Activated CD4-positive, alpha-beta T cell treated with anti-CD3 and anti-CD28 coated beads for 24 hours (primary cell): Measurements from ENCODE around the gene DVL1.

Experiments
- DNase-seq, 2 donors: peaks; one replicate each; pipeline ENCODE4 v3.0.0-alpha.2; 2020; ENCODE audit warnings: low read depth in 2 of 2

DVL1 gene

DNA sequence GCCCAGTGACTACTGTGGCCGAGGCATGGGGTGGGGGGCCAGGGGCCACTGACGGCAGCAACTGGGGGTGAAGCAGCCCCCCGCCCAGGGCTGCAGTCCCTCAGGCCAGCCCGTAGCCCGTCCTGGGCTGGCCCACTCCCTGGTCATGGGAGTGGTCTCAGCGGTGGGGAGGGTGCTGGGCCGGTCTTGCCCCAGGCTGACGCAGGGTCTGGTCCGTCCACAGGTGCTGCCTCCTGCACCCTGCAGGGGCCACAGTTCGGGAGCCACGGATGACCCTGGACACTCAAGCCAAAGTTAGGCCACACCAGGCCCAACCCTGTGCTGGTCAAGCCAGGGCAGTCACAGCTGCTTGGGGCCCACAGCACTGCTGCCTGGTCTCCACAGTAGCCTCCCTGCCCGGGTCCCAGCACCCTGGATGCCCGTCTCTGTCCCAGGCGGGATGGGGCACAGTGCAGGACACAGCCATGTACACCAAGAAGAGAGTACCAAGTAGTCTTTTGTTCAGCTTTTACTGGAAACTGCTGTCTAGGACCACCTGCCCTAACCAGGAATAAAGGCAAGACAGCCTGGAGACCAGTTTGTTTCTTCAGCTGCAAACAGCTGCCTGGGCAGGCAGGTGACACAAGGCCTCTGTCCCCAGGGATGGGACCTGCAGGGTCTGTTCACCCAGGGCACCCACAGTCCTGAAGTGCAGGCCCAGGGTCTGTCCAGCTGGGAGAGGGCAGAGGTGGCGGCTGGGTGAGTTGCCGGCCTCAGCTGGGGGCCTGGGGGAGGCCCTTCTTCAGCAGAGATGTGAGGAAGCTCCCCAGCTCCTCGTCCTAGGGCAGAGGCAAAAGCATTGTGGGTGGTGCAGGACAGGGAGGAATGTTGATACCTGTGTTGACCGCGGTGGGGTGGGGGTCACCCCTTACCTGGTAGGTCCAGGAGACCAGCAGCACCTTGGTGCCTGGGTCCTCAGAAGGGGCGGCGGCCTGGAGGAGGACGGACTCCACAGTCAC lies 37.8 kb downstream of the DVL1 start:
- no peak for DNase-seq

DNA sequence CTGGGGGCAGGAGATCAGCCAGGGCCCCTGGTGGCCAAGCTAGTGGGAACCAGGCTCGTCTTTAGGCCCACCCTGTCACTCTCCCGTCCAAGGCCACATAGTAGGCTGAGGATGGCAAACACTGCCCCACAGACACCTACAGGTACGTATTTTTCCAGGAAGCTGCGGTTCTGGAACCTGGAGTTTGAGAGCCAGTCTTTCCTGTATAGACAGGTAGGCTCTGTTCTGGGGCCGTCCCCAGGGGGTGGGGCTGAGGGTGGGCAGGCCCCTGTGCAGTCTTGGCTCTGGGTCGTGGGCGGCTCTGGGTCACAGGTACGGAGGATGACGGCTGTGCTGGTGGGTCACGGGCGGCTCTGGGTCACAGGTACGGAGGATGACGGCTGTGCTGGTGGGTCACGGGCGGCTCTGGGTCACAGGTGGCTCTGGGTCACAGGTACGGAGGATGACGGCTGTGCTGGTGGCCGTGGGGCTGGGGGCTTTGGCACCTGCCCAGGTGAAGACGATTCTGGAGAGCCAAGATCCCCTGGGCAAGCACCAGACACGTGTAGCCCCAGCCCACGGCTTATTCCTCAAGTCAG lies 38.7 kb downstream of the DVL1 start:
- DNase-seq = no peak

DNA sequence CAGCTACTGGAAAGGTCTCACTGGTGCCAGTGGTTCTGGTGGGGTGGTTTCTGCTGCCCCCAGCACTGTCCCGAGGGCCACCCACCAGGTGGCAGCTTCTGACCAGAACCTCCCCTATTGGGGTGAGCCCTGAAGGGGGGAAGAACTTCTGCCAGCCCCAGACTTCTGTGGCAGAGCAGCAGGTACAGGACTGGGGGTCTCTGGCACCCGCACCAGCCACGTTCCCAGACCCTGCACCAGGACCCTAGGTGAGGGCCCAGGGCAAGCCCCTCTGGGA lies 39.2 kb downstream of the DVL1 start:
- no peak for DNase-seq

DNA sequence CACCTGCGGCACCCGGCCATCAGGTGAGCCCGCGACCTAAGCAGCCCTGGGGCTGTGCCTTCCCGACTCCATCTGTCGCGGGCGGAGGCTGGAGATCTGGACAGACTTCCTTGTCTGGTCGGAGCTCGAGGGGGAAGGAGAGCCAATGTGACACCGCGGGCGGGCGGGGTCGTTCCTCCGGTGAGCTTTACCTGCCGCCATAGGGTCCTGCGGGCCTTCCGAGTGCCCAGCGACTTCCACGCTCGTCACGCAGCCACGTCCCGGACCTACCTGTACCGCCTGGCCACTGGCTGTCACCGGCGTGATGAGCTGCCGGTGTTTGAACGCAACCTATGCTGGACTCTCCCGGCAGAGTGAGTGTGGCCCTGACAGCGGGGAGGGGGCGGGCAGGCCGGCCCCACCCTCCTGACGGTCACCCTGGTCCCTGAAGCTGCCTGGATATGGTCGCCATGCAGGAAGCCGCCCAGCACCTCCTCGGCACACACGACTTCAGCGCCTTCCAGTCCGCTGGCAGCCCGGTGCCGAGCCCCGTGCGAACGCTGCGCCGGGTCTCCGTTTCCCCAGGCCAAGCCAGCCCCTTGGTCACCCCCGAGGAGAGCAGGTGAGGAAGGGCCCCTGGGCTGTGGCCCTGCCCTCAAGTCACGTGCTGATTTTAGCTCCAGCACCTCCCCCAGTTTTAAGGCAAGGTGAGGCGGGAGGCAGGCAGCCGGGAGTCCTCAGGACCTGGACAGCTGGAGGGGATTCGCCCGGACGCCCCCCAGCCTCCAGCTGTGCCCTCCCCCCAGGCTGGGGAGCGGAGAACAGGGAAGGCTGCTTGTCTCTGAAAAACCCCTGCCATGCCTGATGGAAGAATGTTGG lies 39.7 kb downstream of the DVL1 start:
- DNase-seq = no peak

DNA sequence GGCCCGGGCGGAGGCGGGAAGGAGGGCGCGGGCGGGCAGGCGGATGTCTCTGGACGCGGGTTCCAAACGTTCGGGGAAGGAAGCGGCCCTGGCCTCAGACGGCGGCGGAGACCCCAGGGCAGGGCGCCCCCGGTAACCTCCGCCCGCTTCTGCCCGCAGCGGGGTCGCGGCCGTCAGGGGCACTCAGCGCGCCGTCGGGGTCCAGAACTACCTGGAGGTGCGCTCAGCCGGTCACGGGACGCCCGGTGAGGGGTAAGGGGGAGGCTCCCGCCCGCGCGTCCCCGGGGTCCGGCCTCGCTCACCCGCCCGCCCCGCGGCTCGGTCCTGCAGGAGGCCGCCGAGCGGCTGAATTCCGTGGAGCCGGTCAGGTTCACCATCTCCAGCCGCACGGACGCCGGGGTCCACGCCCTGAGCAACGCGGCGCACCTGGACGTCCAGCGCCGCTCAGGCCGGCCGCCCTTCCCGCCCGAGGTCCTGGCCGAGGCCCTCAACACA lies 40.4 kb downstream of the DVL1 start:
- DNase-seq = no peak

DNA sequence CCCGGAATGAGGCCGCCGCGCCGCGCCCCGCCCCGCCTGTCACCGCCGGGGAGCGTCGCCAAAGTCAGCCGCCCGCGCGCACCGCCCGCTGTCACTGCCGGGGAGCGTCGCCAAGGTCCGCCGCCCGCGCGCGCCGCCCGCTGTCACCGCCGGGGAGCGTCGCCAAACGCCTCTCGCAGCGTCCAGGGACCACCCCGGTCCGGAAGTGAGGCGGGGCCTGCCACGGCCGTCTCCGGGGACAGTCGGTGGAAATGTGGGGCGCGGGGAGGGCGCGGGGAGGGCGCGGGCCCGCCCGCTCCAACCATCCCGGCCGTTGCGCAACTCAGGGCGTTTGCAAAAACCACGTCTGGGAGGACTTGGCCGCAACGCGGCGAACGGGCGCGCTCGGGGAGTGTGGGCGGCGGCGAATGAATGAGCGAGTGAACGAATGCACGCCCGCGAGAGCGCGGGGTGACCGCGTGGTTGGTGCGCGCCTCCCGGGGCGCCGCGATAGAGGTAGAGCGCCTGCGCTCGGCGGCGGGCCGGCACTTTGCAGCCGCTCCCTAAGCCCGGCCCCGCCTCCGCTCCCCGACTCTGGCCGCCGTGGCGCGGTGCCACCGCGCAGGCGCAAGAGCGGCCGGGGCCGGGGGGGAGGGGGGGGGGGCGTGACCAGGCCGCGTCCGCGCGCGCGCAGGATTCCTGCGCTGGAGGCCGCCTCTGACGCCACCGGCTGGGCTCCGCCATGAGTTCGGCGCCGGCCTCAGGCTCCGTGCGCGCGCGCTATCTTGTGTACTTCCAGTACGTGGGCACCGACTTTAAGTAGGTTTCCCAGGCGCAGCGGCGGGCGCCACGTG lies 41.1 kb downstream of the DVL1 start, which contains the start of the genes ACAP3 and PUSL1:
Gene ACAP3 (minus strand): TSS at position 8 of the 833 bp plus-strand sequence. CDS start 115 bp downstream, outside the sequence.
Gene PUSL1 (plus strand): TSS at position 675 of the 833 bp plus-strand sequence. CDS start 47 bp downstream, at position 722.
- peak; percentile 77 to 80 for DNase-seq

DNA sequence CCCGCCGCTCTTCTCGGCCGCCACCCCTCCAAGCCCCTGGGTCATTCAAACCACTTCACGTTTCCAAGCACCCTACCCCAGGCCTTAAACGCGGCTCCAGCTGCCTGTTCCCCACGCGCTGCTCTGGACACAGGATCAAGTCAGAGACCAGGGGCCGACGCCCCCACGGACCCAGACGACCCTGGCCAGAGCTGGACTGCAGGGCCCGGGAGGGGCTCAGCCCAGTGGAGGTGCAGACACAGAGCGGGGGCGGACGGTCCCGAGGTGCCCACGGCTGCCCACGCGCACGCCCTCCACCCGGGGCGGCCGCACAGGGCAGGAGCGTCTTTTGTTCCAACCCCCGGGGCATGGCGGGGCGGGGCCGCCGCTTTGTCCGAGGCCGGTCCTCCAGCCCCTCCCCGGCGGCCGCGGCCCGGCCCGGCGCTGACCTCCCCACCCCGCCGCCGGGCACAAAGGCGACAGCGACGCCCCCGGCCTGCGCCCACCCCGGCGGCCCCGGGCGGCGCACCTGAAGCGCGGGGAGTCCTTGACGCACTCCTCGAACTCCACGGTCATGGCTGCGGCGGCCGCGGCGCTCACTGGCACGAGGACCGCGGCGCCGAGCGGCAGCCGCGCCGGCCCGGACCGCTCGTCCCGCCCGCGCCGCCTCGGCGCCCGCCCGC lies 41.8 kb downstream of the DVL1 start:
- DNase-seq = no peak

DNA sequence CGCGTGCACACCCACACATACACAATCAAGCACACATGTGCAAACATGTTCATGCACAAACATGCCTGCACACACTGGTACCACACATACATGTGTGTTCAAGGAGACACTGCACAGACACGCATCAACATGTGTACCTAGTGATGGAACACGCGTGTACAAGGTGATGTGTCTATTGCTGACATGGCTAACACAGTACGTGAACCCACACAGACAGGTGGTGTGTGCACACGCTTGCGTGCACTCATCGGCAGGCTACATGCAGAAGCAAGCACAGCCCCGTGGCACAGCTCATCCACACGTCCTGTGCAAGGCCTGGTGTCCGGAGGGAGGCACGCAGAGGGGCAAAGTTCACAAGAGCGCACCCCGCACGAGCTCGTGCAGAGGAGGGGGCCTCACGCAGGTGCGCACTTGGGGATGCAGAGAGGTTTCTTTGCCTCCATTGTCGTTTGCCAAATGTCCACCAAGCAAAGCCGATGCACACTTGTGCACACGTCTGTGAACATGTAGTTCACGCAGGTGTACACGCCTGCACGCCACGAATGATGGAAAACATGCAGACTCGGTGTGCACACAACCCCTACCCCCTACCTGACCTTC lies 42.5 kb downstream of the DVL1 start:
- DNase-seq = no peak

DNA sequence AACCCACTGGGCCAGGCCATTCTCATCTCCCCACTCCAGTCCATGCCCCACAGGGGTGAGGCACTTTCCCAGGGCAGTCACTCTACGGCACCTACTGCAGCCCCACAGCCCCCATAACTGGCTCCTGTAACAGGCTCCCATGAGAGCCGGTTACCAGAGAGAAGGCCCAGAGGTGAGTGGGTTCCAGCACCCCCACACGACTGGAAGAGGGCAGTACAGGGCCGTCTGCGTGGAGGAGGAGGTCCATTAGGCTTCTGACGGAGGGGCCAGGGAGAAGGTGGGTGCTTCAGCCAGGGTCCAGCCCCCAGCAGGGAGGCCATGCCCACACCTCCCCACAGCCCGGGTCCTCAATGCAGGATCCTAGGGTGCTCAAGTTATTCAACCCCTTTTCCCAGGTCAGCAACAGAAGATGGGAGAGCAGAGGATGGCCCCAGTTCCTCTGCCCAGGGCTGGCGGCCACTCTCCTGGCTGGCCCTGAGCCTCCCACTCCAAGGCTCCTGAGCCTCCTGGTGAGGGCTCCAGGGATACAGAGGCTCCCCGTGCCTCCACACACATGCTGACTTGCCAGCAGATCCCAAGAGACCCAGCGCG lies 43.1 kb downstream of the DVL1 start:
- DNase-seq = no peak

DNA sequence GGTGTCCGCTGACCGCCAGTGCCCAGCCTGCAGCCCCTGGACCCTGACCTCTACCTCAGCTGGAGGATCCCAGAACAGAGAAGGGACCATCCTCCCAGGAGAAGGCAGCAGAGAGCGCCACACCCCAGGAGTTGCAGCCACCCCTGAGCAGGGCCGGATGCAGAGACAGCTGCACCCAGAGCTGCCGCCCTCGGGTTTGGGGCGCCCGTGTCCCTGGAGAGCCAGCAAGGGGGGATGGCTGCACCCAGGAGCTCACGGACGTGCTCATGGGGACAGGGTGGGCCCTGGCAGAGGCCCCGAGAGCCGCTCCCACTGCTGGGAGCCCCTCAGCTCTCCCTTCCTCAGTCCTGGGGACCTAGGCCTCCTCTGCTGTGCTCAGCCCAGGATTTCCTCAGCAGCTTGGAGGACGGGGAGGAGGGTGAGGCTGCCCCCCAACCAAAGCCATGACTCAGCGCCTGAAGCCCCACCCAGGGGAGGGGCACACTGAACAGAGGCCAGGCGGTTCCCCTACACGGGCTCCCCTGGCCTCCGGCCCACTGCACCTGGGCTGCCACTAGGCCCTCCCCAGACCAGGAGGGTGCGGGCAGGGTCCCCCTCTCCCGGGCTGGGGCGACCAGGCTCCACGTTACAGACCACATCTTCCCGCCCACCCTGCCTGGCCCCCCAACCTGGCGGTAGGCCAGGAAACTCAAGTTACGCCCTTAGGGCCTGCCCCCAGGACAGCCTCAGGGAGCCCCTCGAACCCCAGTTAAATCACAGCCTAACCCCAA lies 43.7 kb downstream of the DVL1 start:
- peak in 1 of 2 donors; percentile 57 for DNase-seq

DNA sequence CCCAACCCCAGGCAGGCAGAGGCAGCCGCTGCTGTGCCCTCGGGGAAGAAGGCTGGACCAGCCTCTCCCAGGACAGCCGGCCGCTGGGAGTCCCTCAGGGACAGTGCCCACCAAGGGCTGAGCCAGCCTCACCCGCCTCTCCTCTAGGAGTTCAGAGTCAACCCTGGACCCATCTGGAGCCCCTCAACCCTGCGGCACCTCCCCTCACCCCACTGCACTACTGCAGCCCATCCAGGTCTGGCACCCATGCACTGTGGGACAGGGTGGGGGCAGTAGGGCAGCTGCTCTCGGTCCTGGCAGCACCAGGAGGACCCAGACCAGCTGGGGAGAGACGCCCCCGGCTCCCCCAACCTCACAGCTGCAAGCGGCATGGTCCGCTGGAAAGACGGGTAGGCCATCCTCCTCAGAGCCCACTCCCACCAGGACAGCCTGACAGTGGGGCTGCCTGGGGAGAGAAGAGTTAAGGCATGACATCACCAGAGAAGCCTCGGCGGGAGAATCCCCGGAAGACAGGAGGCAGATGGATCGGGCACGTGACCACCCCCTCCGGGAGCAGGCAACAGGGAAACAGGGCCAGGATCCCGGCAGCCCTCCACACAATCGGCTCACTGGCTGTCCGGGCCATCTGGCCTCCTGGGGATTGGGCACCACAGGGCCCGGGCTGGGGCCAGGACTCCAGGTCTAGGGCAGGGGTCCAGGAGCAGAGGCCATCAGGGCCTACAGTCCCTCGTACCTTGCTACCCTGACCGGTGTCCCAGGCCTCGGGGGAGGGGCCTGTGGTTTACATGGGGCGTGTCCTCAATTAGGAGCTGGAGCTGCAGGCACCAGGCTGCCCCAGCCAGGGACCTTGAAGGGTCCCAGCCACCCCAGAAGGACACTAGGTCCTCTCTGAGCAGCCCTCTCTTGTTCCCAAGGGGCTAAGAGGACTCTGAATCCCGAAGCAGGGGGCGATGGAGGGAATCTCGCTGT lies 44.6 kb downstream of the DVL1 start:
- DNase-seq = no peak

DNA sequence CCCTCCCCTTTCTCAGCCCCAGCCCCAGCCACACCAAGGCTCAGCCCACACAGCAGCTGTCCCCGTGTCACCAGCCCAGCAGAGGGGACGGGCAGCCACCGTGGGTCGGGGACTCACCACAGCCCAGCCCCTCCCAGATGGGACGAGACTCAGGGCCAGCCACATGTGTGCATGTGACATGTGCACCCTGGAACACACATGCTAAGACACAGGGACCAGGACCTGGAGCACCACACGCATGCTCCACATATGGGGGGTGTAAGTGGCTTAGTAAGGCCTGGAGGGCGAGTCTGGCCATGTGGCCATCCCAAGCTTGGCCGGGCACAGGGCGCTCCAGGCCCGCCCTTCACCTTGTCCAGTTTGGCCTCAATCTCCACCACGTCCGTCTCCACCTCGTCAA lies 45.5 kb downstream of the DVL1 start:
- DNase-seq = no peak

DNA sequence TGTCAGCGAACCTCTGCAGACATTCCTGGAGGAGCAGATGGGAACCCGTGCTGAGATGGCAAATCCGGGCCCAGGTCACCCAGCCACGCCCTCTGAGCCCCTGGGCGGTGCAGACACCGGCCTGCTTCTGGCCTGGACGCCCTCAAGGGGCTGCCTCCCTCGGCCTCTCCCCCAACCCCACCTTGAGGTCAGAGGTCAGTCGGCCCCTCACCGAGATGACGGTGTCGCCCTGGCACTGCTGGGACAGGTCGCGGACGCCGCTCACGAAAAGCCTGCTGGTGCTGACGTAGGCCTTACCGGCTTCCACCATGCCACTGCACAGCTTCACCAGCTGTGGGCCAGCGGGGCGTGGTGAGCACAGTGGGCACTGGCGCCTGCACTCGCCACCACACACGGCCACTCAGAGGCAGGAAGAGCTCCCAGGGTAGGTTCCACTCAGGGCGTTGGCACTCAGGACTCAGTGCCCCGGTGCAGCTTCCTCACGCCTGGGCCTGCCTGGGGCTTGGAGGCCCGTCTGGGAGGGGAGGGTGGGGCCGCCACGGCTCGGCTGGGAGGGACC lies 46.2 kb downstream of the DVL1 start:
- DNase-seq = no peak

DNA sequence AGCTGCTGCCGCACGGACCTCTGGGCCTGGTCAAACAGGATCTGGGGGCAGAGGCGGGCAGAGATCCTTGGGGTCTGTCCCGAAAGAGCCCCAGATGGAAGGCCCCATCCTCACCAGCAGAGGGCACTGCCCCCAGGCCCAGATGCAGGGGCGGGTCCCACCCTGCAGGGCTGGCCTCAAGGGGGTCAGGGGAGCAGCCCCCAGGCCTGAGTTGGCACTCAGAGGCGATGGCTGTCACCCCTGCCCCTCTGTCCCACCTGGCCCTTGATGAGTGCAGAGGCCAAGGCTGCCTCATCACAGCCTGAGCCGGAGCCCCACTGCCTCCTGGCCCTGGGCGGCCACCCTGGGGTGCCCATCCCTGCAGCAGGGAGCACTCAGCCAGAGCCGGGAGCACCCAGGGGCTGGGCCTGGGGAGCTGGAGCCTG lies 47.2 kb downstream of the DVL1 start:
- DNase-seq = no peak

DNA sequence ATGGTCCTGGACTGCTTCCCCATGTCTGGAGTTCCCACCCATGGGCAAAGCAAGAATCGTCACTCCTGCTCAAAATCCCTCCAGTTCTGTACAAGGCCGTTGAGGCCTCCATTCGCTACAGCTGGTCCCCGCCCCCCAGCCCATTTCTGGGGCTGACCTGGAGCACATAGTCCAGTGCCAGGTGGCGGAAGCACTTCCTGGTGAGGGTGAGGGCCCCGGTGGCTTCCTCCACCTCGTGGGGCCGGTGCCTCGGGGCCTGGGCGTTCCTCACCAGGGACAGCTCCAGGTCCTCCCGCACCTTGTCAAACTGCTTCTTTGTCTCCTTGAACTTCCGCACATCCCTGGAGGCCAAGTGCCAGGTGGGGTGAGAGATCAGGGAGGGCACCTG lies 48.9 kb downstream of the DVL1 start:
- DNase-seq = no peak

DNA sequence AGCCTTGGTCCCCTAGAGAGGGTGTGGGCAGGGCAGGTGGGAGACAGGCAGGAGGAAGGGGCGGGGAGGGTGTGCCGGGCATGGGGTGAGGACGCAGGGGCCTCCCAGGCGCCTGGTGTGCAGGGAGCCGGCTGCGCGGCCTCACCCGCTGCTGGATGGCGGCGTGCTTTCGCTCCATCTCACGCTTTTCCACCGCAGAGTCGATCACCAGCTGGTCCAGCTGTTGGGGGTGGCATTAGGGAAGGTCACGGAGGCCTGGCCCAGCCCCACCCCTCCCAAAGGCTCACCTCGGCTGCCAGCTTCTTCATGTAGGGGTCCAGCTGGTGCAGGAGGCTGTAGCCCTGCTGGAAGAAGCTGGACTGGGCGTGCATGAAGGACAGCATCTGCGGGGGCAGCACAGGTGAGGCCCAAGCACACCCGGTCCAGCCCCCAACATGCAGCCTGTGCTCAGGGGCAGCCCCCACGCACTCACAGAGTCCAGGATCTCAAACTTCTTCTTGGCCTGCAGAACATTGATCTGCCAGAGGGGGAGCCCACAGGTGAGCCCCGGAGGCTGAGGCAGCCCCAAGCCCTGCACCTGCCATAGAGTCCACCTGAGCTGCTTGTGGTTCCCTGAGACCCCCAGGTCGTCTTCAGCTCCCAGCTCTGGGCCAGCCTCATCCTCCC lies 49.4 kb downstream of the DVL1 start:
- no peak for DNase-seq
